Ectodermal cell (in vitro differentiated cells): ENCODE data around the gene PRELID3B.

Experiments
- H3K27ac ChIP-seq: 2 replicates; pipeline ENCODE4 v1.7.0; 2013; ENCODE audit warnings: mild to moderate bottlenecking, low read depth, low read length; ENCODE audit not compliant: insufficient read depth, poor library complexity, severe bottlenecking
- H3K27me3 ChIP-seq: 2 replicates; pipeline ENCODE4 v1.7.0; 2013; ENCODE audit warnings: mild to moderate bottlenecking, low read length; ENCODE audit not compliant: insufficient read depth, control insufficient read depth, poor library complexity, severe bottlenecking
- H3K36me3 ChIP-seq: one replicate; pipeline ENCODE4 v1.7.0; 2013; ENCODE audit warnings: low read length; ENCODE audit not compliant: control insufficient read depth, insufficient read depth
- H3K4me1 ChIP-seq: one replicate; pipeline ENCODE4 v1.7.0; 2013; ENCODE audit warnings: low read length; ENCODE audit not compliant: control insufficient read depth, insufficient read depth
- H3K4me3 ChIP-seq: 2 replicates; pipeline ENCODE4 v1.7.0; 2013; ENCODE audit warnings: low read depth, low read length, control low read depth; ENCODE audit not compliant: insufficient read depth
- H3K9me3 ChIP-seq: 2 replicates; pipeline ENCODE4 v1.7.0; 2013; ENCODE audit warnings: mild to moderate bottlenecking, low read length, moderate library complexity; ENCODE audit not compliant: control insufficient read depth
- WGBS, 2 experiments: methylation state at CpG; one replicate each; pipeline ENCODE4 v1.1.7; 2013; ENCODE audit warnings: missing lambda C conversion rate in 2 of 2; 5-methylcytosine and 5-hydroxymethylcytosine counted together

Gene PRELID3B

GRCh38 chr20:58995461-58996225 is 46.9 kb downstream of the PRELID3B start:
- H3K36me3 ChIP-seq, result peaks cover 48% of the 10 kb centered on the region
- no peaks in the 10 kb centered on the region for H3K4me1 ChIP-seq
- no peaks in the 10 kb centered on the region for H3K27me3 ChIP-seq
- WGBS, 2 experiments, result 93 to 94% methylated on average over 18 of the region's 18 CpGs
- H3K4me3 ChIP-seq, result no peak overlapping the region
- no peak overlapping the region for H3K27ac ChIP-seq
- H3K9me3 ChIP-seq, result no peaks in the 10 kb centered on the region

- Histone ChIP-seq H3K27ac (no peak overlapping the region), H3K9me3 (no peaks in the 10 kb centered on the region)
- 91 to 92% methylated on average over 17 of the region's 17 CpGs for WGBS, 2 experiments
Measured at GRCh38 chr20:58994390-58995159, 48.0 kb downstream of the PRELID3B start.

GRCh38 chr20:58993332-58994248 is 49.0 kb downstream of the PRELID3B start:
- Histone ChIP-seq H3K9me3 (no peaks in the 10 kb centered on the region), H3K27ac (no peak overlapping the region), H3K4me3 (no peak overlapping the region), H3K36me3 (peaks cover 61% of the 10 kb centered on the region), H3K4me1 (no peaks in the 10 kb centered on the region), H3K27me3 (no peaks in the 10 kb centered on the region)
- WGBS, 2 experiments, result 95% methylated on average over 22 to 23 of the region's 23 CpGs

More at GRCh38 chr20:58994390-58995159, 48.0 kb downstream of the PRELID3B start:
- no peak overlapping the region for H3K4me3 ChIP-seq
- H3K36me3 ChIP-seq, result peaks cover 52% of the 10 kb centered on the region
- no peaks in the 10 kb centered on the region for H3K4me1 ChIP-seq
- H3K27me3 ChIP-seq, result no peaks in the 10 kb centered on the region

- no peaks in the 10 kb centered on the region for H3K4me1 ChIP-seq
- no peaks in the 10 kb centered on the region for H3K27me3 ChIP-seq
- H3K9me3 ChIP-seq, result no peaks in the 10 kb centered on the region
- no peak overlapping the region for H3K27ac ChIP-seq
- peaks cover 68% of the 10 kb centered on the region for H3K36me3 ChIP-seq
- H3K4me3 ChIP-seq, result no peak overlapping the region
- WGBS, 2 experiments, result 95 to 97% methylated on average over 3 of the region's 3 CpGs
Measured at GRCh38 chr20:58992911-58993310, 49.7 kb downstream of the PRELID3B start.

- Histone ChIP-seq H3K27ac (no peak overlapping the region), H3K4me1 (no peaks in the 10 kb centered on the region), H3K27me3 (no peaks in the 10 kb centered on the region), H3K4me3 (no peak overlapping the region), H3K36me3 (peaks cover 75% of the 10 kb centered on the region), H3K9me3 (no peaks in the 10 kb centered on the region)
- WGBS, 2 experiments, result 96% methylated on average over 9 of the region's 9 CpGs
Measured at GRCh38 chr20:58991715-58992114, 50.9 kb downstream of the PRELID3B start.

- H3K9me3 ChIP-seq, result no peaks in the 10 kb centered on the region
- H3K4me3 ChIP-seq, result no peak overlapping the region
- 96% methylated on average over 11 to 14 of the region's 14 CpGs for WGBS, 2 experiments
- H3K27me3 ChIP-seq, result no peaks in the 10 kb centered on the region
- no peaks in the 10 kb centered on the region for H3K4me1 ChIP-seq
- no peak overlapping the region for H3K27ac ChIP-seq
- peaks cover 73% of the 10 kb centered on the region for H3K36me3 ChIP-seq
Measured at GRCh38 chr20:58990651-58991445, 51.7 kb downstream of the PRELID3B start.

- Histone ChIP-seq H3K27me3 (no peaks in the 10 kb centered on the region), H3K9me3 (no peaks in the 10 kb centered on the region), H3K36me3 (peaks cover 68% of the 10 kb centered on the region), H3K4me3 (no peak overlapping the region), H3K4me1 (no peaks in the 10 kb centered on the region), H3K27ac (no peak overlapping the region)
- 95 to 96% methylated on average over 10 of the region's 10 CpGs for whole genome bisulfite sequencing, 2 experiments
Measured at GRCh38 chr20:58989196-58989595, 53.4 kb downstream of the PRELID3B start.

GRCh38 chr20:58988565-58988882 is 54.1 kb downstream of the PRELID3B start:
- Histone ChIP-seq H3K27ac (no peak overlapping the region), H3K36me3 (peaks cover 62% of the 10 kb centered on the region), H3K4me3 (no peak overlapping the region), H3K27me3 (no peaks in the 10 kb centered on the region), H3K9me3 (no peaks in the 10 kb centered on the region), H3K4me1 (no peaks in the 10 kb centered on the region)
- 96% methylated on average over 6 of the region's 6 CpGs for WGBS, 2 experiments

GRCh38 chr20:58987790-58988564 is 54.6 kb downstream of the PRELID3B start:
- WGBS, 2 experiments, result 95% methylated on average over 9 of the region's 9 CpGs
- H3K4me3 ChIP-seq, result no peak overlapping the region
- no peaks in the 10 kb centered on the region for H3K27me3 ChIP-seq
- no peak overlapping the region for H3K27ac ChIP-seq
- no peaks in the 10 kb centered on the region for H3K9me3 ChIP-seq
- H3K4me1 ChIP-seq, result no peaks in the 10 kb centered on the region
- H3K36me3 ChIP-seq, result peaks cover 56% of the 10 kb centered on the region
